Calu3 (cell line): ENCODE results near the gene RBMX2. TPM values are rescaled to one million over a fixed set of nuclear protein-coding genes. Genes with fewer than 3 reads are reported as not detected.

Experiments
- BruUV-seq: library from RNA; stranded (reverse); fragments of 400-500 nt; replicated peaks from 2 replicates; lab custom pipeline; 2021; lab: Mats Ljungman, UMichigan
- CTCF ChIA-PET: fragments of 300-600 bp; sonication (Branson Sonifier 250); formaldehyde crosslinking; loops from one replicate; lab custom pipeline; 2022; ENCODE audit warnings: antibody characterized with exemption; lab: Charles Lee
- DNase-seq: peaks from one replicate; pipeline ENCODE4 v3.0.0; 2022
- H3K27ac Mint-ChIP-seq: one replicate; pipeline ENCODE4 v1.8.0; 2022; ENCODE audit warnings: mixed read lengths; ENCODE audit not compliant: unreplicated experiment
- H3K27me3 Mint-ChIP-seq: one replicate; pipeline ENCODE4 v1.8.0; 2022; ENCODE audit warnings: mixed read lengths; ENCODE audit not compliant: unreplicated experiment
- H3K36me3 Mint-ChIP-seq: one replicate; pipeline ENCODE4 v1.8.0; 2022; ENCODE audit warnings: mild to moderate bottlenecking, moderate library complexity, mixed read lengths; ENCODE audit not compliant: insufficient read depth, unreplicated experiment
- H3K4me1 Mint-ChIP-seq: one replicate; pipeline ENCODE4 v1.8.0; 2022; ENCODE audit warnings: mild to moderate bottlenecking, low read depth, mixed read lengths; ENCODE audit not compliant: unreplicated experiment
- H3K4me3 Mint-ChIP-seq: one replicate; pipeline ENCODE4 v1.8.0; 2022; ENCODE audit warnings: mild to moderate bottlenecking, low read depth, moderate library complexity, mixed read lengths; ENCODE audit not compliant: unreplicated experiment
- H3K9me3 Mint-ChIP-seq: one replicate; pipeline ENCODE4 v1.8.0; 2022; ENCODE audit warnings: low read depth, mixed read lengths; ENCODE audit not compliant: unreplicated experiment
- intact Hi-C: fragments of 100-400 bp; cut with micrococcal nuclease; formaldehyde crosslinking; loops from one replicate; pipeline ENCODE4 v1.10.0; 2022; ENCODE audit not compliant: unreplicated experiment
- total RNA-seq: library from RNA; stranded (reverse); gene quantifications from 2 replicates; pipeline ENCODE4 v1.2.3, GENCODE V29; 2022
- TF ChIP-seq, protein P1 (sequence below): fragments of 200-600 bp; IDR thresholded peaks from one replicate; pipeline ENCODE4 v1.8.0; 2022; ENCODE audit warnings: antibody characterized with exemption; ENCODE audit not compliant: unreplicated experiment

Gene RBMX2
- total RNA-seq, 1 experiment from 2014 or later = 31.3 TPM

DNA sequence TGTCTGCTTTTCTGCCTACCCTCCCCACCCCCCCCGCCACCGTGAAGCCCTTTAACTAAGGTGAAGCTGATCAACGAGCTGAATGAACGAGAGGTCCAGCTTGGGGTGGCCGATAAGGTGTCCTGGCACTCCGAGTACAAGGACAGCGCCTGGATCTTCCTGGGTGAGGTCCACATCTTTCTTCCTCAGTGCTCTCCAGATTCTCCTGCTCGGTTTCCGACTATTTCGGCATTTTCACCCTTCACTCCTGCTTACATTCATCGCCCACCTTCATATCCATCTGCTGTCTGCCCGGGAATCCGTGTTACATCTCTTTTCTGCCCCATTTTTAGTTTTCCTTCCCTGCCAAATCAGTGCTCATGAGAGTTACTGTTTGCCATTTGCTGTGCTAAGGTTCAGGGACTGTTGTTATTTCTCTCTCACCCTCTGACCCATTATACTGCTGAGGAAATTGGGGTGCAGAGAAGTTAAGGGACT, 459 bp downstream of the RBMX2 start:
- H3K4me1 Mint-ChIP-seq = no peaks in the 10 kb centered on the region
- peaks cover 21% of the 10 kb centered on the region for H3K27me3 Mint-ChIP-seq
- intact Hi-C loops = no loop called here
- TSS peak; percentile 45 for BruUV-seq
- H3K36me3 Mint-ChIP-seq = peaks cover 20% of the 10 kb centered on the region
- H3K4me3 Mint-ChIP-seq = peak overlapping the region; percentile 96
- H3K27ac Mint-ChIP-seq = peak overlapping the region; percentile 75
- no peak for DNase-seq
- no peaks in the 10 kb centered on the region for H3K9me3 Mint-ChIP-seq
- TF ChIP-seq, protein P1, sequence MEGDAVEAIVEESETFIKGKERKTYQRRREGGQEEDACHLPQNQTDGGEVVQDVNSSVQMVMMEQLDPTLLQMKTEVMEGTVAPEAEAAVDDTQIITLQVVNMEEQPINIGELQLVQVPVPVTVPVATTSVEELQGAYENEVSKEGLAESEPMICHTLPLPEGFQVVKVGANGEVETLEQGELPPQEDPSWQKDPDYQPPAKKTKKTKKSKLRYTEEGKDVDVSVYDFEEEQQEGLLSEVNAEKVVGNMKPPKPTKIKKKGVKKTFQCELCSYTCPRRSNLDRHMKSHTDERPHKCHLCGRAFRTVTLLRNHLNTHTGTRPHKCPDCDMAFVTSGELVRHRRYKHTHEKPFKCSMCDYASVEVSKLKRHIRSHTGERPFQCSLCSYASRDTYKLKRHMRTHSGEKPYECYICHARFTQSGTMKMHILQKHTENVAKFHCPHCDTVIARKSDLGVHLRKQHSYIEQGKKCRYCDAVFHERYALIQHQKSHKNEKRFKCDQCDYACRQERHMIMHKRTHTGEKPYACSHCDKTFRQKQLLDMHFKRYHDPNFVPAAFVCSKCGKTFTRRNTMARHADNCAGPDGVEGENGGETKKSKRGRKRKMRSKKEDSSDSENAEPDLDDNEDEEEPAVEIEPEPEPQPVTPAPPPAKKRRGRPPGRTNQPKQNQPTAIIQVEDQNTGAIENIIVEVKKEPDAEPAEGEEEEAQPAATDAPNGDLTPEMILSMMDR = no peak
- CTCF ChIA-PET = interaction anchor here (0.6 to 1.1 kb wide), 3 partner anchors 9 to 1567 kb away, joined by 3 to 6 read pairs (median 4); no protein-coding TSS in a partner anchor

DNA sequence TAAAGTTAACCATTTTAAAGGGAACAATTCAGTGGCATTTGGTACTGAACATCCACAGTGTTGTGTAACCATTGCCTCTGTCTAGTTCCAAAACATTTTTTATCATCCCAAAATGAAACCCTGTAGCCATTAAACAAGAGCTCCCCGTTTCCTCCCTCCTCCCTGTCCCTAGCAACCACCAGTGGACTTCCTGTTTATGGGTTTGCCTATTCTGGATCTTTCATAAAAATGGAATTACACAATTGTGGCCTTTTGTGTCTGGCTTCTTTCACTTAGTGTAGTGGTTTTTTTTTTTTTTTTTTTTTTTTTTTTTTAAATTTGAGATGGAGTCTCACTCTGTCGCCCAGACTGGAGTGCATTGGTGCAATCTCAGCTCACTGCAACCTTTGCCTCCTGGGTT, 11.6 kb downstream of the RBMX2 start:
- H3K4me1 Mint-ChIP-seq = no peaks in the 10 kb centered on the region
- no peaks in the 10 kb centered on the region for H3K9me3 Mint-ChIP-seq
- no peak overlapping the region for H3K4me3 Mint-ChIP-seq
- no peak for DNase-seq
- no peak overlapping the region for H3K27ac Mint-ChIP-seq
- intact Hi-C loops = no loop called here
- BruUV-seq = no TSS peak
- H3K27me3 Mint-ChIP-seq = no peaks in the 10 kb centered on the region
- peaks cover 19% of the 10 kb centered on the region for H3K36me3 Mint-ChIP-seq
- TF ChIP-seq, protein P1 = no peak
- CTCF ChIA-PET = no interaction called here

- no peak for DNase-seq
- H3K27me3 Mint-ChIP-seq = no peaks in the 10 kb centered on the region
- H3K9me3 Mint-ChIP-seq = no peaks in the 10 kb centered on the region
- BruUV-seq = no TSS peak
- H3K27ac Mint-ChIP-seq = no peak overlapping the region
- H3K4me3 Mint-ChIP-seq = no peak overlapping the region
- TF ChIP-seq, protein P1 = no peak
- H3K4me1 Mint-ChIP-seq = no peaks in the 10 kb centered on the region
- peaks cover 18% of the 10 kb centered on the region for H3K36me3 Mint-ChIP-seq
- CTCF ChIA-PET = no interaction called here
- intact Hi-C loops = no loop called here
These were observed 13.0 kb downstream of the RBMX2 start for GRCh38 chrX:130414800-130415199.

GRCh38 chrX:130415201-130415600, 13.4 kb downstream of the RBMX2 start:
- TF ChIP-seq, protein P1 = no peak
- intact Hi-C loops = no loop called here
- Mint-ChIP-seq H3K27me3 (no peaks in the 10 kb centered on the region), H3K9me3 (no peaks in the 10 kb centered on the region), H3K36me3 (peaks cover 18% of the 10 kb centered on the region), H3K27ac (no peak overlapping the region), H3K4me1 (no peaks in the 10 kb centered on the region), H3K4me3 (no peak overlapping the region)
- BruUV-seq = no TSS peak
- DNase-seq = no peak
- CTCF ChIA-PET = no interaction called here
